Esophagus squamous epithelium (tissue), 4 donors: ENCODE results near the gene PLA2G4B.

Experiments used
- POLR2A ChIP-seq, 4 donors: fragments of 450-650 bp; IDR thresholded peaks; one replicate each; pipeline ENCODE4 v1.6.1; 2017; ENCODE audit warnings: antibody characterized with exemption in 4 of 4, mild to moderate bottlenecking in 4 of 4, moderate library complexity in 3 of 4
- TF ChIP-seq, protein P1 (sequence below), 6 experiments: fragments of 450-650 bp in 4 of 6; fragments of 200-600 bp in 2 of 6; sonication (generic) in 2 of 6; IDR thresholded peaks; one replicate each; pipeline ENCODE4 v1.5.1; 2016 to 2019; ENCODE audit warnings: antibody characterized with exemption in 6 of 6, mild to moderate bottlenecking in 4 of 6, moderate library complexity in 4 of 6

DNA sequence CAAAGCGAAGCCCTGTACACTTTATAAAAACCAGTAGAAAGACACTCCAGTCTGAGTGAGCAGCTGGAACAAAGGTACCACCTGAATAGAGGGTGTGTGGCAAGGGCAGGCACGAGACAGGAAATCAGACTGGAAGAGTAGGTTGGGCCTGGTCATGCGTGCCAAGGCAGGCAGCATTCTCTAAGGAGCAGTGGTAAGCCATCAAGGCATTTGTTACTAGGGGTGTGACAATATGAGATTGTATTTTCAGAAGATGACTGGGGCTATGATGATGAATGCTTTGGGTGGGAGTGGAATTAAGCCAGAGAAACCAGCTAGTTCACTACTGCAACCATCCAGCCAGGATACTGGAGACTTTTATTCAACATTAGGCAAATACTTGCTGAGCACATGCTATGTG is 5.8 kb upstream of the PLA2G4B start:
- TF ChIP-seq, protein P1, sequence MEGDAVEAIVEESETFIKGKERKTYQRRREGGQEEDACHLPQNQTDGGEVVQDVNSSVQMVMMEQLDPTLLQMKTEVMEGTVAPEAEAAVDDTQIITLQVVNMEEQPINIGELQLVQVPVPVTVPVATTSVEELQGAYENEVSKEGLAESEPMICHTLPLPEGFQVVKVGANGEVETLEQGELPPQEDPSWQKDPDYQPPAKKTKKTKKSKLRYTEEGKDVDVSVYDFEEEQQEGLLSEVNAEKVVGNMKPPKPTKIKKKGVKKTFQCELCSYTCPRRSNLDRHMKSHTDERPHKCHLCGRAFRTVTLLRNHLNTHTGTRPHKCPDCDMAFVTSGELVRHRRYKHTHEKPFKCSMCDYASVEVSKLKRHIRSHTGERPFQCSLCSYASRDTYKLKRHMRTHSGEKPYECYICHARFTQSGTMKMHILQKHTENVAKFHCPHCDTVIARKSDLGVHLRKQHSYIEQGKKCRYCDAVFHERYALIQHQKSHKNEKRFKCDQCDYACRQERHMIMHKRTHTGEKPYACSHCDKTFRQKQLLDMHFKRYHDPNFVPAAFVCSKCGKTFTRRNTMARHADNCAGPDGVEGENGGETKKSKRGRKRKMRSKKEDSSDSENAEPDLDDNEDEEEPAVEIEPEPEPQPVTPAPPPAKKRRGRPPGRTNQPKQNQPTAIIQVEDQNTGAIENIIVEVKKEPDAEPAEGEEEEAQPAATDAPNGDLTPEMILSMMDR (IDR thresholded peaks at IDR 0.05), result peak in 1 of 6 experiments; percentile 9
- peak in 1 of 4 donors; percentile 24 for TF ChIP-seq POLR2A (IDR thresholded peaks at IDR 0.05)
